NCI-H2029 treated with DMSO at 0.1 percent for 48 hours (cell line): ENCODE results near the gene CA11.
"Not testable (repeated sequence)": the region's sequence is repeated elsewhere in the genome, so short reads cannot be mapped to it uniquely, and the experiment has no call there.

Experiments used
- DNase-seq: peaks from one replicate; lab custom pipeline; 2025; lab: John Stamatoyannopoulos, UW

Gene CA11

DNA sequence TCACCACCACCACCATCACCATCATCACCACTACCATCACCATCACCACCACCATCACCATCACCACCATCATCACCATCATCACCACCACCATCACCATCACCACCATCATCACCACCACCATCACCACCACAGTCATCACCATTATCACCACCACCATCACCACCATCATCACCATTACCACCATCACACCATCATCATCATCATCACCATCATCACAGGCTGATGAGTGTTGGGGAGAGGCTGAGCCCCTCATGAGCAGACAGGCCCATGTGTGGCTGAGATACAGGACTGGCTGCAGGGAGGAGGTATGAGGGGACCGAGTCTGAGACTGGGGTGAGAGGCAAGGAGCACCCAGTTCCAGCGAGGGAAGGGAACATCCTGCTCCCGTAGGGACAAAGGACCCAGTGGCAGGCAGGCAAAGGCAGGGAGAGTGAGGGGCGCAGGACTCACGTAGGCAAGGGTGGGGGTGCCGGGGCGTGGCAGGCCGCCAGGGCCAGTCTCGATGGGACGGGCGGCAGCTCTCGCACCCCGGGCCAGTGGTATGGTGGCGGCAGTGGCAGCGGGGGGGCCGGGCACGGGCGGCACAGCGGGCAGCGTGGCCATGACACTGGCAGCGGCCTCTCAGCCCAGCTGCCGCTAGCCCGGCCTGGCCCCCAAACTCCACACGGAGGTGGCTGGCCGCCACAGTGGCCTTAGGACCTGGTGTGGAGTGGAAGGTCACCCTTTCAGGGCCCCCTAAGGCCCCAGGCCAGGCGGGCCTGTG lies 24.1 kb upstream of the CA11 start:
- DNase-seq: no peak

DNA sequence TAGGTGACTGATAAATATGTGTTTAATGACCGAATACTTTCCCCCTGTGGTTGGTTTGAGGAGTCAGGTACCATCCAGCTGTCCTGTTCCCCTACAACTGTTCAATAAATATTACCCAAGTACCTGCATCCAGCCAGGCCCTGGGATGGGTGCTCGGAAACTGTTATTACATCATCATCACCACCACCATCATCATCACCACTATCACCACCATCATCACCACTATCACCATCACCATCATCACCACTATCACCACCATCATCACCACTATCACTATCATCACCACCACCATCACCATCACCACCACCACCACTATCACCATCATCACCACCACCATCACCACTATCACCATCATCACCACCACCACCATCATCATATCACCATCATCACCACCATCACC lies 22.8 kb upstream of the CA11 start:
- no peak for DNase-seq

DNA sequence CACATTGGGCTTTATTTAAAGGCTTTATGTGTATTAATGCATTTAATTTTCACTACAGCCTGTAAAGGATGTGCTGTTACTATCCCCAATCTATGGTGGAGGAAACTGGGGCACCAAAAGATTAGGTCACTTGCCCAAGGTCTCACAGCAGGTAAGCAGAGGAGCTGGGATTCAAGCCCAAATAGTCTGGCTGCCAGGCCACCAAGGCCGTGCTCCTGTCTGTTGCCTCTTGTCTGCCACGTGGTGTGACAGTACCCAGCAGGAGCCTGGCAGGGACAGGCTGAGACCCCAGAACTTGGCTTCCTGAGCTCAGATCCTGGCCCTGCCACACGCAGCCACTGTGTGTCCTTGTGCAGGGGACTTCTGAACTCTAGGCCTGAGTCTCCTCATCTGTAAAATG lies 22.3 kb upstream of the CA11 start:
- no peak for DNase-seq

DNA sequence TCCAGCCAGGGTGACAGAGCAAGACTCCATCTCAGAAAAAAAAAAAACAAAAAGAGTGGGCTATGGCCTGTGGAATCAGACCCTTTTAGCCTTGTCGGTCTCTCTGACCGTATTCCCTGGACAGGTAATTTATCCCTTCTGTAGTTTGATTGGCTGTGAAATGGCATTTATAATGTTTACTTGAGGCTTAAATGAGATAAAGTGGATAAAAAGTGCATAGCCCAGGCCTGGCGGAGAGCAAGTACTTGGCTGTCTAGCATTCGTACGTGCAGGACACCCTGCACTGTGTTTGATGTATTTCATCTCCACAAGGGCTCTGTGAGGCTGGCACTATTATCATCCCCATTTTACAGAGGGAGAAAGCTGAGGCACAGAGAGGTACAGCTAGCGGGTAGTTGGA lies 19.8 kb upstream of the CA11 start:
- no peak for DNase-seq

DNA sequence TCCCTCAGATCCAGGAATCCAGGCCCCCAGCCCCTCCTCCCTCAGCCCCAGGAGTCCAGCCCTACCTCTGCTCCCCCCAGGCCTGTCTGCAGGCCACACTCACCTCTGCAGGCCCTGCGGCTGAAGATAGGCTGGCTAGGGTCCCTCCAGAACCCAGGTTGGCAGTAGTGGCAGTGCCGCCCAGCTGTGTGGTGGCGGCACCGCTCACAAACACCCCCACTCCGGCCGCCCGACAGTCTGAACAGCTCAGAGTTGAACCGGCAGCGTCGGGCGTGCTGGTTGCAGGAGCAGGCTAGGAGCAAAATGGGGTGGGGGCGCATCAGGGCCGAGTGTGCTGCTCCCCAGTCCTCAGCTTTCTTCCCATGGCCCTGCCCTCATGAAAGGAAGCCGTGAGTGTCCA lies 18.5 kb upstream of the CA11 start:
- DNase-seq: no peak

DNA sequence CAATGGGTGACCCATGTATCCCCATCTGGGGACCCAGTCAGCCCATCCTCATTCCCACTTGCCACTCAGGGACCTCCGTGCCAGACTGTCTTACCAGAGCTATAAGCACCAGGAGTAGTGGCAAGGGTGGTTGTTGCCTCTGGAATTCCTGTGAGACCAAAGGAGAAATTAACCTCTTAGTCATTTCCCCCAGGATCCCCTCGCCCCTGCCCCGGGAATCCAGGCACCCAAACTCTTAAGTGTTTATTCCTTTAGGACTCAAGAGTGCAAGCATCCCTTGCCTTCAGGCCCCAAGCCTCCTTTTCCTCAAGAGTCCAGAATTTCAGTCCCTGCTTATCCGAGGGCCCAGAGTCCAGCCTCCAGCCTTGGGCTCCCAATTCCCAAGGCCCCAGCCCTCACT lies 17.7 kb upstream of the CA11 start:
- DNase-seq: no peak

DNA sequence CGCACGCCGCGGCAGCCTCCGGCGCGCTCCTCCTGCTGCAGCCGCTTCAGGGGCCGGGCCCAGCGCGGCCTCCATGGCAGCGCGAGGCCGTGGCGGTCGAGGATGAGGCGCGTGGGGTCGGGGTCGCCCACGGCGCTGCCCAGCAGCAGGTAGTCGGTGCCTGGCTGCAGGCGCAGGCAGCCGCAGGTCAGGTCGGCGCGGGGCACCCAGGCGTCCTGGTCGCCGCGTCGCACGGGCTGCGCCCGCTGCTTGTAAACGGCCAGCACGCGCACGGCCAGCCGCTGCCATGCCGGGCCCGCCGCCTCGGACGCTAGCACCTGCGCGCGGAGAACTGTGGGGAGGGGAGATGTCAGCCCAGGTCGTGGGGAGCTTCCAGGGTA lies 15.7 kb upstream of the CA11 start:
- no peak for DNase-seq

DNA sequence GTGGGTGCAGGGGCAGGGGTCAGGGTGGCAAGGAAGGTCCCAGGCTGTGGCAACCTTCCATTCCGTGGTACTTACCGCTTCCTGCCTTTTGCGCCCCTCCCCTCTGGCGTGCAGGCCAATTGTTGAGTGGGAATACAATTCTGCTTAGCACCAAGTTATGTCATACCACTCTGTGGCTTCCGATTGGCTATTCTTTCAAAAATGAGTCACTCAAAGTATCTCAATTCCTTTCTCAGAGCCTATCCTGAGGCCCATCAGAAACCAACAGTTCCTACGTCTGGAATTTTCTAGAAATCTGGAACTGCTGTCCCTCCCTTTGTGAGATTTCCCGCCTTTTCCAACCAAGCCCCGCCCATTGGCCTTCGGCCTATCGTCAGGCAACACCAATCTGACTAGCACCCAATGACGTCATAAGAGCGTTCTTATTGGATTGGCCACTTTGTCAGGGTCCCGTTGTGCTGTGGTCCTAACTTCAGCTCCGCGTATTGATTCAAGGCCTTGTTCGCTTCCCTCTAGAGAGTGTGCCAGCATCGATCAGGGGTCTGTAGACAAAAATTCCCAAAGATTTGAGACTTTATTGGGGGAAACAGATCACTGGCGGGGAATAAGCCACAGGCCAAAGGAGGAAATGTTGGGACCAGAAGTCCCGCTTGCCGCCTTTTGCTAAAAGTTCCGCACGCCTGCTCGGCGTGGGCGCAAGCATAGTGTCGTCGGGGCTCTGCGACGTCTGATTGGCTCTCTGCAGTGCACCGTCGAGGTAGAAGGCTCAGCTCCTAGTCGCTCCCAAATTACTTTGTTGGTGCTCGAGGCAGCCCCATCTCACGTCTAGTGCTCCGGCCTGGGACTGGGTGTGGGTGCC lies 15.1 kb upstream of the CA11 start:
- DNase-seq: peak; percentile 87

DNA sequence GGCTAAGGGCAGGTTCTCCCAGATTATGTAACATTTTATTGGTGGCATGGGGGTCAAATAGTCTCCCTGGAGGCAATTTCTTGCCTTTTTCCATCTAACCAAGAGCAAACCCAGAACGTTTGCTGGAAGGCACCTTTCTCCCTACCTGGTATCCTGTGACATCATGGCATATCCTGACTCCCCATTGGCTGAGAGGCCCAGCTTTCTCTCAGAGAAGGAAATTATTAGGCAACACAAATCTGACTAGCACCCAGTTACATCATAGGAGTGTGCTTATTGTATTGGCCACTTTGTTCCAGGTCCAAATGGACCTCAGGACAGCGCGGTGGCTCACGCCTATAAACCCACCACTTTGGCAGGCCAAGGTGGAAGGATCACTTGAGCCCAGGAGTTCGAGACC lies 13.8 kb upstream of the CA11 start:
- DNase-seq: no peak

DNA sequence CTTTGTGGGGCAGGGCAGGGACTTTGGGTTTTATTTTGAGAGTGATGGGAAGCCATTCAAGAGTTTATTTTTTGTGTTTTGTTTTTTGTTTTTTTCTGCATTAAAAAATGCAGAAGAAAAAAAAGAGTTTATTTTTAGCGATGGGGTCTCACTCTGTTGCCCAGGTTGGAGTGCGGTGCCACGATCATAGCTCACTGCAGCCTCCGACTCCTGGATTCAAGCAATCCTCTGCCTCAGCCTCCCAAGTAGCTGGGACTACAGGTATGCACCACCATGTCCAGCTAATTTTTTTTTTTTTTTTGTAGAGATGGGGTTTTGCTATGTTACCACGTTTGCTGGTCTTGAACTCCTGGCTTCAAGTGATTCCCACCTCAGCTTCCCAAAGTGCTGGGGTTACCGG lies 12.5 kb upstream of the CA11 start:
- no peak for DNase-seq

DNA sequence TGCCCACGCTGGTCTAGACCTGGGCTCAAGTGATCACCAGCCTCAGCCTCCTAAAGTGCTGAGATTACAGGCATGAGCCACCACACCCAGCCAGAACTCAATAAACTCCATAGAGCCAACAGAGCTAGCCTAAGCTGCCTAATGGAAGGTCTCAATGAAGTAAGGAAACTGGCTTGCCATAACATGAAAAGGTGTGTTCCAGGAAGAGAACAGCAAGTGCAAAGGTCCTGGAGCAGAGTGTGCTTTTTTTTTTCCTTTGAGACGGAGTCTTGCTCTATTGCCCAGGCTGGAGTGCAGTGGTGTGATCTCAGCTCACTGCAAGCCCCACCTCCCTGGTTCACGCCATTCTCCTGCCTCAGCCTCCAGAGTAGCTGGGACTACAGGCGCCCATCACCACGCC lies 11.8 kb upstream of the CA11 start:
- not testable (repeated sequence) for DNase-seq

DNA sequence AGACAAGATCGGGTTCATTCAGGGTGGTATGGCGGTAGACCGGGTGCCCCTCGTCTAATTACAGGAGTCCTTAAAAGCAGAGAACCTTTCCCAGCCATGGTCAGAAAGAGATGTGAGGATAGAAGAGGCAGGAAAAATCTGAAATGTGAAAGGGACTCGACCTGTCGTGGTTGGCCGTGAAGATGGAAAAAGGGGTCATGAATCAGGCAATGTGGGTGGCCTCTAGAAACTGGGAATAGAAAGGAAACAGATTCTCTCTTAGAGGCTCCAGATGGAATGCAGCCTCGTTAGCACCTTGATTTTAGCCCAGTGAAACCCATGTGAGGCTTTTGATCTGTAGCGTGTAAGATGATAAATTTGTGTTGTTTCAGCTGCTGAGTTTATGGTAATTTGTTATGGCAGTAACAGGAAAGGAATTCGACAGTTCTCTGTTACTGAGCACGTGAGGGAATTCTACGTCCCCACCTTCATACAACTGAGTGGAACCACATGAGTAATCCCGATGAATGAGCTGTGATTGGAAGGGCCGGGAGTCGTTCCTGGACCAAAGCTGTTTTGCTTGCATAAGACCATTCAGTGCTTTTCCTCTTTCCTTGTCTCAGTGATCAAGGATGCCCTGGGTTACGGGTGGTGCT lies 11.0 kb upstream of the CA11 start:
- no peak for DNase-seq

DNA sequence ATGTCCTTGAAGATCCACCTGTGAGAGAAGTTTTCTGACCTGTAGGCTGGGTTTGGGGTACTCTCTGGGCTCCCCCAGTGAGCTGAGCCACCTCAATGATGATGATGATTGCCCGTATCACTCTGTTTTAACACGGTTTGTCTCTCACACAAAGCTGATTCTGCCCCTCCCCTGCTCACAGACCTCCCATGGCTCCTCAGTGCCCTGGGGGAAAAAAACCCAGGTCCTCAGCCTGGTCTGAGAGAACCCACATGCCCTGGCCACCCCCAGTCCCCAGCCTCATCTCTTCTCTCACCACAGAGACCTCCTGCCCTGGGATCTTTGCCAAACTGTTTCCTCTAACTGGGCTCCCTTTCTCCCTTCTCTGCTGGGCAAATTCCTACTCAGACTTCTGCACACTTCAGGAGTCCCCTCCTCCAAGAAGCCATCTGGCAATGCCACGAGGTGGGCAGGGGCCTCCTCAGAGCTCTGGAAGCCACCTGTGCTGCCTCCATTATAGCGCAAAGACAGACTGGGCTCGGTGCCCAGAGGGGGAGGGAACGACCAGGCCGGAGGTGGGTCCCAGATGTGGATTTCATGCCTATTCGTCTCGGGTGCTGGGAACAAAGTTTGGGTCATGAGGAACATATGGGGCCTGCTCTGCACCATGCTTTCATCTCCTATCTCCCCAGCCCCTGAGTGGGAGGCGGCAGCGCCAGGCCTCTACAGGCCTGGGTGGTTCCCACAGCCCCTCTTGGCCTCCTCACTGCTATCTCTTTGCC lies 8.5 kb upstream of the CA11 start:
- no peak for DNase-seq

DNA sequence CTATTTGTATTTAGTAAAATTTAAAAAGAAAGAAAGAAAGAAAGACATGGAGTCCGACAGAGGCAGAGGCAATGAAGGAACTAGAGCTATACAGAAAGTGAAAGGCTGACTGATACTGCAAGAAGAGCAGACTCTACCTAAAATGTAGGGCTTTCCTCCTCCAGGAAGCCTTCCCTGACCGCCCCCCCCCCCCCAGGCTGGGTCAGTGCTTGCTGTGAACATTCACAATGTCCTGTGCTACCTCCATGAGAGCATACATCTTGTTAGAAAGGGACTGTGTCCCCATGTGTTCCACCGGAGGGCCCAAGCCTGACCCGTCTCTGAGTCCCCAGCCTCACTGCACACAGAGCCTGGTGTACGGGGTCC lies 5.7 kb upstream of the CA11 start:
- no peak for DNase-seq

DNA sequence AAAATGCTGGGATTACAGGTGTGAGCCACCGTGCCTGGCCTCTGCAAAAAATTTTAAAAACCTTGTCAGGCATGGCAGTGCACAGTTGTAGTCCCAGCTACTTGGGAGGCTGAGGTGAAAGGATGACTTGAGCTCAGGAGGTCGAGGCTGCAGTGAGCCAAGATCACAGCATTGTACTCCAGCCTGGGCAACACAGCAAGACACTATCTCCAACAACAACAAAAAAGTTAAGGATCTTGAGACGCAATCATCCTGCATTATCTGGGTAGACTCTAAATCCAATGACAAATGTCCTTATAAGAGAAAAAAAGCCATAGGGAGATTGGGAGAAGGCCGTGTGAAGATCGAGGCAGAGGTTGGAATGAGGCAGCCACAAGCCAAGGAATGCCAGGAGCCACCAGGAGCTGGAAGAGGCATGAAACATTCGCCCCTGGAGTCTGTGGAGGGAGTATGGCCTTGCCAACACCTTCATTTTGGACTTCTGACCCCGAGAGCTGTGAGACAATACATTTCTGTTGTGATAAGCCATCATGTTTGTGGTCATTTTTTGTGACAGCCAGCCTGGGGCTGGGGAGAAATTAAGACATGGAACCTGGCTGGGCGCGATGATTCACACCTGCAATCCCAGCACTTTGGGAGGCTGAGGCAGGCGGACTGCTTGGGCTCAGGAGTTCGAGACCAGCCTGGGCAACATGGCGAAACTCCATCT lies 5.1 kb upstream of the CA11 start:
- no peak for DNase-seq

DNA sequence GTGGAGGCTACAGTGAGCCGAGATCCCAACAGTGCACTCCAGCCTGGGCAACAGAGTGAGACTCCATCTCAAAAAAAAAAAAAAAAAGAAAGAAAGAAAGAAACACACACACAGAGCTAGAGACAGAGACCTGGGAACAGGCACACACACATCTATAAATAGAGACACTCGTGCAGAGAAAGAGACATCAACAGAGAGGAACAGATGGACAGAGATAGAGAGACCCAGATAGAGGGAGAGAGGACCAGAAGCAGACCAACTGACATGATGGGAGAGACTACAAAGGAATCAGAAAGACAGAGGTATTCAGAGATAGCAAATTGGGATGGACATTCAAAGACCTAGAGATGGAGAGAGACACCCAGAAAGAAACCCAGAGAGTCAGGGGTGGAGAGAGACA lies 2.1 kb upstream of the CA11 start:
- DNase-seq: no peak

DNA sequence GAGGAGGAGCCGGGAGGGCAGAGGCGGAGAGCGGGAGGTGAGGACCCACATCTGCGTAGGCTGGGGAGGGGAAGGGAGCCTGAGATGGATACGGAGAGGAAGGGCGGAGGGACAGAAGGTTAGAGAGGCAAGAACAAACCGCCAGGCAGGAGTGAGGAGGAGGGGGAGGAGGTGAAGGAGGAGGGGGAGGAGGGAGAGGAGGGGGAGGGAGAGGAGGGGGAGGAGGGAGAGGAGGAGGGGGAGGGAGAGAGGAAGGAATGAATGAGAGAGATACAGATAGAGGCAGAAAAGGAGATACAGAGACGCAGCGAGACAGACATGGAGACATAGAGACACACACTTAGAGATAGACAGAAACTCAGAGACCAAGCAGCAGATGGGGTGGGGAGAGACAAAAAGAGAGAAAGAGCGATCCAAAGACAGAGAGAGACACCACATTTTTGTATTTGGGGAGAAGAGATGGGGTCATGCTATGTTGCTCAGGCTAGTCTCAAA lies 782 bp upstream of the CA11 start:
- DNase-seq: no peak

DNA sequence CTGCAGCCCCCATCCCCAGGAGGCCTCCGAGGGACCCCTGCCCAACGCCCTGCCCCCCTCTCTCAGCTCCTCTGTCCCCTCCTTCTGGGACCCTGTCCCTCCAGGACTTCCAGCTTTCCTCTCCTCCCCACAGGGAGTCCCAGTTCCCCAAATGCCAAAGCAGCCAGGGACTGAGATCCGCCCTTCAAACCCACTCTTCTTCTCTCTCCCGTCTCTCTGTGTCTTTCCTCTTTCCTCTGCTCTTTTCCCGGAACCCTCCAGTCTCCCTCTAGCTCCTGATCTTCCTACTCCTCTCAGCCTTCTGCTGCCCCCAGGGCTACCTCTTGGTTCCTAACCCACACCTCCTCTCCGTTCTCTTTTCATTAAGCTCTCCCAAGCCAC lies 377 bp downstream of the CA11 start:
- DNase-seq: no peak

DNA sequence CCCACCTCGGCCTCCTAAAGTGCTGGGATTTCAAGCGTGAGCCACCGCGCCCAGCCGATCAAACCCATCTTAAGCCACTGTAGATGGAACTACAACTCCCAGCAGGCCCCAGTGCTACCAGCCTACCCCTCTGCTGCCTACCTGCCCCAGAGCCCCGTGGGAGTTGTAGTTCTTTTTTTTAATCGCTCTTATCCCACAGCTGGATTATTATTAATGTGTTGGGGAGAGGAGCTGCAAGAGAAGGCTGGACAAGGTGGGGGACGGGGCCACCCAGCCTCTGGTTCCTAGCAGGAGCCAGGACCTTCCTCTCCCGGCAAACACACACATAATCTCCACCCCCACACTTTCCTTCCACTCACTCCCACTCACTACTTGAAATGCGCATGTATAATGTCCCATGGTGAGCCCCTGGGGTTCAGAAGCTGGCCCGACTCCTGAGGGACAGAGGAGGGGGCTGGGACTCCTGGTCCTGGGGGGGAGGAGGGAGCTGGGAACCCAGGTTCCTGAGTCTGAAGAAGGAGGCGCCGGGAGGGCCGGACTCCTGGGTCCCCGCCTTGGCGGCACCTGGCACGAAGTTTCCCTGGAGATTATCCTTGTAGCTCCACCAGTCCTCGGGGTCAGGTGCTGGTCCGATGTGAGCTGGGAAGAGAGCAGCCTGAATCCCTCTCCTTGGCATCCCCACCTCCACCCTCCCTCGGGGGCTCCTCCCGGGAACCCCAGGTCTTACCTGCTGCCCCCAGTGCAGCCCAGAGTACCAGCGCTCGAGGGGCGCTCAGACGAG lies 958 bp downstream of the CA11 start:
- DNase-seq: peak; percentile 79

DNA sequence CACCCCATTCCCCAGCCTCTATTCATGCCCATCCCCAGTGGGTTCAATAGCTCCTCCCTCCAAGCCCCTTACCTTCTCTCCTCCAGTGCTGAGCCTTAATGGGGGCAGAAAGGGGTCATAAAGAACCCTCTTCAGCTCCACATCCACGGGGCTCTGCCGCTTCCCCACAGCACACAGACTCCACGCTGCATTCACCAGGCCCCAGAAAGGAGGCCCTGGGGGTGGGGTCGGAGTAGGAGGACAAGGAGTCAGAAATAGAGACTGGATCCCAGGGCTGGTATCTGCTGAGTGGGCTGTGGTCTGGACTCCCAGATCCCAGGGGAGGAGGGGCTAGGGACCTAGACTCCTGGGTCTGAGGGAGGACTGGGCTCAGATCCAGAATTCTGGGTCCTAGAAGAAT lies 1.6 kb downstream of the CA11 start:
- DNase-seq: no peak

DNA sequence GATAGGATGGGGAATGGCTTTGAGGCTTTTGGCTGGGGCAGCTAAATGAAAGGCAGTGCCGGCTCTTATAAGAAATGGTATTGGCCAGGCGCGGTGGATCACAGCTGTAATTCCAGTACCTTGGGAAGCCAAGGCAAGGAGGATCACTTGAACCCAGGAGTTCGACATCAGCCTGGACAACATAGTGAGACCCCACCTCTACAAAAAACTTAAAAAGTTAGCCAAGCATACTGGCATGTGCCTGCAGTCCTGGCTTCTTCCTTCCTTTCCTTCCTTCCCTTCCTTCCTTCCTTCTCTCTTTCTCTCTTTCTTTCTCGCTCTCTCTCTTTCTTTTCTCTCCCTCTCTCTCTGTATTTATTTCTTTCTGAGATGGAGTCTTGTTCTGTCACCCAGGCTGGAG lies 3.1 kb downstream of the CA11 start:
- DNase-seq: no peak
